Stimulated activated CD4-positive, alpha-beta T cell treated with anti-CD3 and anti-CD28 coated beads, Interleukin-4, amount 100 ng/mL, for 24 hours (primary cell): Measurements from ENCODE around the gene SLC12A7.
"Not testable (repeated sequence)": the region's sequence is repeated elsewhere in the genome, so short reads cannot be mapped to it uniquely, and the experiment has no call there.

Source experiments
- DNase-seq: peaks from one replicate; pipeline ENCODE4 v3.0.0-alpha.2; 2020

Gene SLC12A7

DNA sequence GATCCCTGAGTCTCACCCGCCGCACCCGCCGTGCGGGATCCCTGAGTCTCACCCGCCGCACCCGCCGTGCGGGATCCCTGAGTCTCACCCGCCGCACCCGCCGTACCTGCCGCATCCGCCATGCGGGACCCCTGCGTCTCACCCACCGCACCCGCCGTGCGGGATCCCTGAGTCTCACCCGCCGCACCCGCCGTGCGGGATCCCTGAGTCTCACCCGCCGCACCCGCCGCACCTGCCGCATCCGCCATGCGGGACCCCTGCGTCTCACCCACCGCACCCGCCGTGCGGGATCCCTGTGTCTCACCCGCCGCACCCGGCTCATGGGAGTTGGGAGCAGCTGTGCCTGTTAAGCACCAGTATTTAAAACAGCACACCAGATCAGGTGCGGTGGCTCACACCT lies 50.6 kb downstream of the SLC12A7 start:
- not testable (repeated sequence) for DNase-seq

- no peak for DNase-seq
Measured at GRCh38 chr5:1060535-1060981, 51.3 kb downstream of the SLC12A7 start.

- no peak for DNase-seq
Measured at GRCh38 chr5:1059884-1060263, 52.0 kb downstream of the SLC12A7 start.

GRCh38 chr5:1058988-1059883 lies 52.6 kb downstream of the SLC12A7 start:
- no peak for DNase-seq

DNA sequence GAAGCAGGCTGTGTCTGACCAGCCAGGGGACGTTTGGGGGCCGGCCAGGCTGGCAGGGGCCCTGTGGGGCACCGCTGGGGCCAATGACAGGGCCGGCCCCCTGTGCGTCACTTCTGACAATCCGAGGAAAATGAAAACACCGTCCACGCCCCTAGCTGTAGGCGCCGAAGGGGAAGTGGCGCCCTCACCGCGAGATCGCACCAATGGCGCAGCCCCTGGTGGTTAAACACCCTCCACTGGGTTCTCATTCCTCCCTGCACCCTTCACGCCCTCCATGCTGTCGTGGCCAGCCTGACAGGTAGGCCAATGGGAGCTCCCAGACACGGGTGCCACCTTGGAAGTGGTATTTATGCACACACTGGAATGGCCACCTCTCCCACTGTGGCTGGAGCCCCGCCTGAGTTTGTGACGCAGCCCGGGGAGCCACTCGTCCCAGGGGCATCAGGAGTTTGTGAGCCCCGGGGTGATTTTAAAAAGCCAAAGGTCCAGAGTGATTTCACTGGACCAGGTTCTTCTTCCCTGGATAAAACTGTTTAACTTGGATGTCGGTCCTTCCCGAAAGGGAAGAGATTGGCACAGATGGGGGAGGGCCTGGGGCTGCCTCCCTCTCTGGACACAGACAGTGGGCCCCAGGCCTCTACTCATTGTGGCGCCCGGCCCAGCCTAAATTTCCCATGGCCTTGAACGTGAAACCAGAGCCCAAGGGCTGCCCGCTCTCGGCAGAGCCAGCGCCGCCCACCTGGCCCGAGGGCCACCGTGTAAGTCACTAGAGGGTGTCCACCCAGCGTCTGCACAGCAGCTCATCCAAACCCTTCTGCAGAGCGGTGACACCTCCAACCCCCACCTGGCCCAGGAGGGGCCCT lies 53.5 kb downstream of the SLC12A7 start:
- DNase-seq: no peak

GRCh38 chr5:1057485-1058082 lies 54.3 kb downstream of the SLC12A7 start:
- no peak for DNase-seq

GRCh38 chr5:1056611-1057484 lies 55.0 kb downstream of the SLC12A7 start:
- no peak for DNase-seq

DNA sequence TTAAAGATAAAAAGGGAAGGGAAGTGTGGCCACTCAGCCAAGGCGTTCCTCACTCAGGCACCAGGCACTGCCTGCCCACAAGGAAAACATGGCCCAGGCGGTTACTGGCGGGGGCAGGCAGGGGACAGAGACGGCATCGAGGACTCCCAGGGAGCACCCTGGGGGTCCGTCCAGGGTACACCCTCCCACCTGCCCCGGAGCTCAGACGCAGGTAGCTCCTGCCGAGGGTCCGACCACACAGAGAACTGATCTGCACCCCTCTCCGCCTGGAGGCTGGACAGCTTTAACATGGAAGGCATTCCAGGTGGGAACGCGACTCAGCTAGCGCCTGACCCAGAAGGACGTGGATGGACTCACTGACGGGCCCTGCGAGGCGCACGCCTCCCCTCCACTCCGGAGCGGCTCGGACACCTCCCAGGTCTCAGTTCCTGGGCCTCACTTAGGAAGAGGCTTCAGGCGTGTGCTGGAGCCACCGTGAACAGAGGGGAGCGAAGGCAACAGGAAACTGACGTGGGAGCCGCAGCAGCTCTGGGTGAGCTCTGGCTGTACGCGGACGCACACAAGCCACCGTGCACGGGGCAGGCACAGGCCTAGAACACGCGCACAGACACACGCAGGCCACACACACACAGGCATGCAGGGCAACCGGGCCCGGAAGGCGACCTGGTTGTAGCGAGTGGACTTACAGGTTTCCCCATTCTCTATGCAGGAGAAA lies 55.8 kb downstream of the SLC12A7 start:
- no peak for DNase-seq

GRCh38 chr5:1054799-1055775 lies 56.8 kb downstream of the SLC12A7 start:
- no peak for DNase-seq

- DNase-seq: no peak
Measured at GRCh38 chr5:1054018-1054798, 57.7 kb downstream of the SLC12A7 start.

DNA sequence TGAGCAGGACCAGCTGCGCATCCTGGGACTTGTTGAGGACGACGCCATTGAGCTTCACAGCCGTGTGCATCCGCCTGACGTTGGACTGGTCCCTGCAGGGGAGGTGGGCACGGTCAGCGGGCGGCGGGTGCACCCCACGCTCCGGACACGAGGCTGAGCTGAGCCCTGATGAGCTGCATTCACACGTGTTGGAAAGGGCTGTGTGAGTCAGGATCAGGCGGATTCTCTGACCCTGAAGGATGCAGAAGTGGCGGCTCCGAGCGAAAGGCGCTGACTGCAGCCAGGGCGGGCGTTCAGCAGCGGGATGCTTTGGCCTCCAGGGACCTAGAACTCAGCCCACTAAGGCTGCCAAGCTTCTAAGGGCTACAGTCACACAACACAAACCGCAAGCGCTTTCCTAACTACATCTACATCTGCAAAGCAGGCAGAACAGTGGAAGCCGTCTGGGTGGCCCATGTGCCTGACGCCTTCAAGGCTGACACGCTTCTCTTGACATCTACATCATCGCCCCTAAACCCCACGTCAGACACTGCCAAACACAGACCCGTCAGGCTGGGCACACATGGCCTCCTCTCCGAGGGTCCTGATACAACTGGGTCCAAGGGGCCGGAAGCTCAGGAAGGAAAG lies 58.4 kb downstream of the SLC12A7 start:
- no peak for DNase-seq

DNA sequence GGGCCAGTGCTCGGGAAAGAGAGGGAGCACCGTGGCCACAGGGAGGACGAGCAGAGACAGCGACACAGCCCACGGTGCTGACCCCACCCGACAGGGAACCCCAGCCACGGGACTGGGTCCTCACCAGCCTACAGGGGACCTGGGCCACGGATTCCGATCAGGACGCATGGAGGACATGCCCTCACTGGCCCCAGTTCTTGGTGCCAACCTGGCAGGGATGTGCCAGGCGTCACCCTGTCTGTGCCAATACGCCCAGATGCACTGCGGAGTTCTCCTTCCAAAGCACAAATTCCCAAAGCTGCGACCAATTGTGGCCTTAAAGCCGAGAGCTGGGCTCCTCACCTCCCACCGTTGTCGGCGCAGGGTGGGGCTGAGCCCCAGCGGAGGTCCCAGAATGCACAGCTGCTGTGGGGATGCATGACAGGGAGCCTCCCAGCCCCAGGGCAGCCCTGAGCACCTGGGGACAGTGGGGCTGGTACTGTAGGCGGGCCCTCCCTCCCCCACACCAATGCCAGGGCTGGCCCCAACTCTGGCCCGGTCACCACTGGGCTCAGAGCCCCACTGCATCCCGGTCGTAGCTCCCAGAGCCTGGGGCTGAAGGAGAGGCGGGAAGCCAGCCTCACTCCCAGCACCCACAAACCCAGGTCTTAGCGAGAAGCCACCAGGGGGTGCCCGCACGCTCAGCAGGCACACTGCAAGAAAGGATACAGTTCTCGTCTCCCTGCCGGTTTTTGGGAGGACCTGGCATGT lies 59.0 kb downstream of the SLC12A7 start:
- no peak for DNase-seq

DNA sequence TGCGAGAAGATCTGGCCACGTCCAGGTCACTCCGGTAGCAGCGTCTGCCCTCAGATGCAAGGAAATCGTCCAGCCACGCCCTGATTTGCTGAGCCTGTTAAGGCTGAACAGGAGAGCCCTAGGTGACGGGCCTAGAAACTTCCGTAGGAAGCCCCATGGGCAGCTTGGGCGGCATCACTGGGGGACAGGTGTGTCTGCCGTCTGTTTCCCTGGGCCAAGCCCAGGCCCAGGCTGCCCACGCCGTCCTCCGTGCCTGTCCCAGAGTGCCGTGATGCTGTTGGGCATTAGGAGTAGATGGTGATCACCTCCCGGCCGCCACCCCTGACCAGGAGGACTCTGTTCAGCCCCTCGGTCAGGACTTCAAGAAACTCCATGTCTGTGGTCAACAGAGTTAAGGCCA lies 59.8 kb downstream of the SLC12A7 start:
- no peak for DNase-seq

DNA sequence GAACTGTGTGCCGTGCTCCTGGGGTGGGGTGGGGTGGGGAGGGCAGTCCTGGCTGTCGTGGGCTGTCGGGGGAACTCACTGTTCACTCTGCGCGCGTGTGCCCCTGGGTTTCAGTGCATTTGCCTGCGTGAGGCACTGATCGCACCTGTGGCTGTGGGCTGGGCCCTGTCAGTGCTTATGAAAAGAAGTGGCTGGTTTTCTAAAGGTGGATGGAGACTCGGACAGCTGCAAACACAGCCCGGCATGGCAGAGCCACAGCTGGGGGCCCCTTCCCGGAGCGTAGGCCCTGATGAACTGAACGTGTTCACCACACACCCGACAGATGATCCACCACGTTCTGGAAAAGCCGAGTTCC lies 60.5 kb downstream of the SLC12A7 start:
- DNase-seq: no peak

- no peak for DNase-seq
Measured at GRCh38 chr5:1050423-1051365, 61.2 kb downstream of the SLC12A7 start.

- no peak for DNase-seq
Measured at GRCh38 chr5:1048861-1049838, 62.7 kb downstream of the SLC12A7 start.
